ENCODE measurements around the gene HDAC8. TPM values are rescaled to one million over a fixed set of nuclear protein-coding genes. Genes with fewer than 3 reads are reported as not detected.

Gene HDAC8
- total RNA-seq, 3 donors from 2014 or later: 15.9 to 19.6 (median 18.1) TPM

DNA sequence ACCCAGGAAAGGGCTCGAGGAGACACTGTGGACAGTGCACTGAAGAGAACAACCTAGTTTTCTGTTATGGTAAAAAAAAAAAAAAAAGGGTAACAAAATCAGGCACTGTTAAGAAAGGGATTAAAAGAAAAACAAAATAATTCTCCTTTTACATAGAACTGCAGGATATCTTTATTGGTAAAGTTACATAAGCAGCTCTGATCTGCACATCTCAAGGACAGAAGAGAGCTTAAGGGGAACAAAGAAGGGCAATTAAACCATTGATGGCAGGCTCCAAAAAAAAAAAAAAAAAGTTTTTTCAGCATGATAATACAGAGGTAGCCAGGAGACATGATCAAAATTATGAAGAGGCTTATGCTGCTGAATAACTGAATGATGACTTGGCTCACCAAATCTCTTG is 85.0 kb downstream of the HDAC8 start:
- ATAC-seq: no peak
- no peak for DNase-seq
- no peak overlapping the region for H3K4me3 Mint-ChIP-seq
- no peaks in the 10 kb centered on the region for H3K27me3 Mint-ChIP-seq (ENCODE audit: low read depth)
- H3K4me1 Mint-ChIP-seq (ENCODE audit: low read depth): no peaks in the 10 kb centered on the region
- H3K9me3 Mint-ChIP-seq: no peaks in the 10 kb centered on the region
- H3K36me3 Mint-ChIP-seq (ENCODE audit: insufficient read depth): peaks cover 37% of the 10 kb centered on the region

DNA sequence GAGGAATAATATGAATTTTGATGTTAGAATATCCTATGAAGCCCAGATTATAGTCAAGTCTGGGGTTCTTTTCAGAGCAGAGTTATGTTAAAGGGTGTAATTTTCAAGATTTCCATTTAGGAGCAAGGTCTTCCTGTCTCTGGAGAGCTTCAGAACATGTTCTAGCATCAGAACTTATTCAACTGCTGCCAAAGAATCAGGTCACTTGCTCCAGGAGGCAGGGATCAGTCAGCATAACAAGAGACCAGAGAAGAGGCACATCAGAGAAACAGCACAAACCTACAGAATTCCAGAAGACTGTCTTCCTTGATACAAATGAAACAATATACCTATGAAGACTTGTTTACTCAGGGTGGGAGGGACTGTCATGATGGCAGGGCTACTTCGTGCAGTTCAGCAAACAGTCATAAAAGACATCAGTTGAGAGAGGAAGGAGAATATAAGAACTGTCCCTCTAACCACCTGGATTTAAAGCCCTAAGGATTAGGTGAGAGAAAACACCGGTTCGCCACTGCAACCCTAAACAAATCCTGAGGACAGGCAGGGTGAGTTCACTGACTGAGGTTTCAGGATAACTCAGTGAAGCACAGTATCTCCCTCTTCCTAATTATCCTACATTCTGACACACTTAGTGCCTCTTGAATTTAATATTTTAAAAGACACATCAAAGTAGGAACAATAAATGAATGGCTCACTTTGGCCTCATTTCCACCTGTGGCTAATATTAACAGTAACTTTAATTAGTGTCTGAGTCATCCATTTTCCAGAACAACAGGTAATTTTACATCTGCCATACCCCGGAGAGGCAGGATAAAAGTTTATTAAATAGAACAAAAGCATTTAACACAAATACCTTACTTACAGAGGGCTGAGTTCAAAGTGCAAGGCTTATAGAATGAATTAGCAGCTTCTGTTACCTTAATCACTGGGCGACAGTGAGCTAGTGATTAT is 93.0 kb downstream of the HDAC8 start:
- ATAC-seq: no peak
- Mint-ChIP-seq H3K4me3 (no peak overlapping the region), H3K4me1 (ENCODE audit: low read depth) (no peaks in the 10 kb centered on the region)

DNA sequence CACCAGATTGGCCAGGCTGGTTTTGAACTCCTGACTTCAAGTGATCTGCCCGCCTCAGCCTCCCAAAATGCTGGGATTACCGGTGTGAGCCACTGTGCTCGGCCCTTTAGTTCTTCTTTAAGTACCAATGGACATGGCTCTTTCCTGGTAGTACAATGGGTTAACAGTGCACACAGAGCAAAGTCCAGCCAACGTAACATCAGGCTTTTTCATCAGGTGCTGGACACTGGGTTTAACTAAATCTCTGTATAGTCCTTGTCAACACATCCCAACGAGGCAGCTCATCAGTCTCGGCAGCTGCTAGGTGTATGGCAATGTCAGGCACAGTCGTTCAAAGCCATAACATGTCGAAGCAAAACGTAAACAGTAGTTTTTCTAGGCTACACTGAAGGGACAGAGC is 93.8 kb downstream of the HDAC8 start:
- Mint-ChIP-seq H3K36me3 (ENCODE audit: insufficient read depth) (peaks cover 20% of the 10 kb centered on the region), H3K4me1 (ENCODE audit: low read depth) (no peaks in the 10 kb centered on the region), H3K9me3 (no peaks in the 10 kb centered on the region), H3K27me3 (ENCODE audit: low read depth) (no peaks in the 10 kb centered on the region), H3K4me3 (no peak overlapping the region)
- DNase-seq (no peak), ATAC-seq (no peak)

More for the DNA sequence above, 93.0 kb downstream of the HDAC8 start:
- Mint-ChIP-seq H3K9me3 (no peaks in the 10 kb centered on the region), H3K36me3 (ENCODE audit: insufficient read depth) (peaks cover 18% of the 10 kb centered on the region), H3K27me3 (ENCODE audit: low read depth) (no peaks in the 10 kb centered on the region)
- DNase-seq: no peak

- ATAC-seq: no peak
- DNase-seq: no peak
- Mint-ChIP-seq H3K9me3 (no peaks in the 10 kb centered on the region), H3K4me3 (no peak overlapping the region), H3K4me1 (ENCODE audit: low read depth) (no peaks in the 10 kb centered on the region), H3K36me3 (ENCODE audit: insufficient read depth) (peaks cover 21% of the 10 kb centered on the region), H3K27me3 (ENCODE audit: low read depth) (no peaks in the 10 kb centered on the region)
Observed at GRCh38 chrX:72478351-72478750, 94.3 kb downstream of the HDAC8 start.

DNA sequence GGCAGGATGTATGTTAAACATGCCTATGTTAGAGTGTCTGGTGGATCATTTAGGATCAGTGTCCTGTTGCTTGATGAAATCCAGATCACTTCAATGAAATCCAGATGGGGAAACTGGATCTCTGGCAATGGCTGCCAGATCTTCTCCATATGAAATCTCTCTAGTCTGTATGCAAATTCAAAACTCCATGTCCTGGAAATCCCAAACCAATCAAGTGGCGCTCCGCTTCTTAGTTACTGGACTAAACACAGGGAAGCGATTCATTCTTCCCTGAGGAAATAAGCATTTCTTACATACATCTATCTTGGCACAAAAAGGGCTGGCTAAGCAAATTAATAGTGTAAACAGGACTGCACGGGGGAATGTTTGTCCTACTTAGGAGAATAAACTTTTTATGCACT is 94.9 kb downstream of the HDAC8 start:
- ATAC-seq (no peak), DNase-seq (no peak)
- Mint-ChIP-seq H3K4me3 (no peak overlapping the region), H3K27me3 (ENCODE audit: low read depth) (no peaks in the 10 kb centered on the region), H3K36me3 (ENCODE audit: insufficient read depth) (peaks cover 20% of the 10 kb centered on the region), H3K4me1 (ENCODE audit: low read depth) (no peaks in the 10 kb centered on the region), H3K9me3 (no peaks in the 10 kb centered on the region)

DNA sequence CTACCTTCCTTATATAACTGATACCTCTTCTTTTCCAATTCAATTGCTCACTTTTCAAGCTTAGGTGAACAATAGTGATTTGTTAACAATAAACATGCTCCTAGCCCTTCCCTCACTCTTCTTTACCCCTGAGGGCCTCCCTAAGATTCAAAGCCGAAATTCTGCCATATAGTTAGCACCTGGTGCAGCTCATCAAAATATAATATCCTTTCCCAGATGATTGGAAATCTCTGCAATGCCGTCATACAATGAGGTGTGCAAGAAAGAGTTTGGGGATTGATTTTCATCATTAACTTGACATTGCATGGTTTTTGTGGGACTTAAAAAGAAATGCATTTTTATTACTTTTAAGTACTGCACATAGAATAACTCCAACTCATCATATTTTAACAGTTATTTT is 95.3 kb downstream of the HDAC8 start:
- H3K9me3 Mint-ChIP-seq: no peaks in the 10 kb centered on the region

GRCh38 chrX:72475952-72476668 is 96.5 kb downstream of the HDAC8 start:
- ATAC-seq: no peak
- Mint-ChIP-seq H3K36me3 (ENCODE audit: insufficient read depth) (peaks cover 24% of the 10 kb centered on the region), H3K9me3 (no peaks in the 10 kb centered on the region), H3K4me1 (ENCODE audit: low read depth) (no peaks in the 10 kb centered on the region), H3K4me3 (no peak overlapping the region), H3K27me3 (ENCODE audit: low read depth) (no peaks in the 10 kb centered on the region)
- DNase-seq: no peak

More for the DNA sequence above, 95.3 kb downstream of the HDAC8 start:
- Mint-ChIP-seq H3K4me3 (no peak overlapping the region), H3K36me3 (ENCODE audit: insufficient read depth) (peaks cover 23% of the 10 kb centered on the region), H3K4me1 (ENCODE audit: low read depth) (no peaks in the 10 kb centered on the region), H3K27me3 (ENCODE audit: low read depth) (no peaks in the 10 kb centered on the region)
- no peak for DNase-seq
- ATAC-seq: no peak

DNA sequence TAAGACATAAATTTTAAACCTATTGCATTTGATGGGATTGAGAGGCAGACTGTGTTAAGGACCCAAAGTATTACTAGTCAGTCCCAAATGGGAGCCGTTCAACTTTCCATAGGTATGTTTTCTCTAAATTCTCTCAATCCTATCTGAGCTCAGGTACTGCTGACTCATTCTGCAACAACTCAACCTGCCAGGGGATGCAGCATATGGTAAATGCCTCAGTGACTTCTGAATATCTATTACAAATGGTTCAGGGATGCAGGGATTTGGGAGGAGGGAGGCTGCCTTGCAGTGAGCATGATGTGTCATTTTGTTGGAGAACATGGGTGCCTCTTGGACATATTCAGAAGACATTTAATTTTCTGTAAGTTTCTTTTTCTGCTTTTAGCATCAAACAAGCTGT is 97.3 kb downstream of the HDAC8 start:
- no peaks in the 10 kb centered on the region for H3K4me1 Mint-ChIP-seq (ENCODE audit: low read depth)
- H3K4me3 Mint-ChIP-seq: no peak overlapping the region
- H3K27me3 Mint-ChIP-seq (ENCODE audit: low read depth): no peaks in the 10 kb centered on the region
- ATAC-seq: no peak
- no peak for DNase-seq
- no peaks in the 10 kb centered on the region for H3K9me3 Mint-ChIP-seq
- H3K36me3 Mint-ChIP-seq (ENCODE audit: insufficient read depth): peaks cover 25% of the 10 kb centered on the region

- H3K27me3 Mint-ChIP-seq (ENCODE audit: low read depth): no peaks in the 10 kb centered on the region
- H3K9me3 Mint-ChIP-seq: no peaks in the 10 kb centered on the region
- ATAC-seq: no peak
- peaks cover 21% of the 10 kb centered on the region for H3K36me3 Mint-ChIP-seq (ENCODE audit: insufficient read depth)
- no peaks in the 10 kb centered on the region for H3K4me1 Mint-ChIP-seq (ENCODE audit: low read depth)
- DNase-seq: no peak
- no peak overlapping the region for H3K4me3 Mint-ChIP-seq
Observed at GRCh38 chrX:72470532-72471223, 102.0 kb downstream of the HDAC8 start.

- DNase-seq: no peak
- H3K4me1 Mint-ChIP-seq (ENCODE audit: low read depth): no peaks in the 10 kb centered on the region
- ATAC-seq: no peak
- no peaks in the 10 kb centered on the region for H3K9me3 Mint-ChIP-seq
- no peak overlapping the region for H3K4me3 Mint-ChIP-seq
- H3K36me3 Mint-ChIP-seq (ENCODE audit: insufficient read depth): peaks cover 21% of the 10 kb centered on the region
- H3K27me3 Mint-ChIP-seq (ENCODE audit: low read depth): no peaks in the 10 kb centered on the region
Observed at GRCh38 chrX:72470117-72470516, 102.5 kb downstream of the HDAC8 start.

DNA sequence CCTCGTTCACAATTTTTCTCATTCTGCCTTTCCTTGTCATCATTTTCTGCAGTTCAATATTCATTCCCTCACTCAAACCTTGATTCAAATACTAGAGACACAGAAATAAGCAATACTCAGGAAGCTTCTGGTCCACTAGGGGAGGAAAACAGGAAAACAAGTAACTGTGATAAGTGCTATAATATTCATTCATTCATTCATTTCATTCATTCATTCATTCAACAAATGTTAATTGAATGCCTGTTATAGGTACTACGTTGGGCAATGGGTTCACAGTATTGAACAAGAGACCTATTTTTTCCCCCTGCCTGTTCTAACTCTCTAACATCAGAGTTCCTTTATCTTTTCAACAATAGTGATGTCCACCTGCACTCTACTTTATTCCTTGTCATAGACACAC is 104.0 kb downstream of the HDAC8 start:
- no peaks in the 10 kb centered on the region for H3K4me1 Mint-ChIP-seq (ENCODE audit: low read depth)
- DNase-seq (no peak), ATAC-seq (no peak)
- H3K36me3 Mint-ChIP-seq (ENCODE audit: insufficient read depth): peaks cover 19% of the 10 kb centered on the region
- no peak overlapping the region for H3K4me3 Mint-ChIP-seq
- H3K27me3 Mint-ChIP-seq (ENCODE audit: low read depth): no peaks in the 10 kb centered on the region
- H3K9me3 Mint-ChIP-seq: no peaks in the 10 kb centered on the region

GRCh38 chrX:72467135-72467534 is 105.5 kb downstream of the HDAC8 start:
- ATAC-seq (no peak), DNase-seq (no peak)
- Mint-ChIP-seq H3K9me3 (no peaks in the 10 kb centered on the region), H3K36me3 (ENCODE audit: insufficient read depth) (peaks cover 13% of the 10 kb centered on the region), H3K27me3 (ENCODE audit: low read depth) (no peaks in the 10 kb centered on the region), H3K4me3 (no peak overlapping the region), H3K4me1 (ENCODE audit: low read depth) (no peaks in the 10 kb centered on the region)

GRCh38 chrX:72466493-72466892 is 106.2 kb downstream of the HDAC8 start:
- Mint-ChIP-seq H3K36me3 (ENCODE audit: insufficient read depth) (peaks cover 13% of the 10 kb centered on the region), H3K9me3 (no peaks in the 10 kb centered on the region), H3K4me3 (no peak overlapping the region), H3K27me3 (ENCODE audit: low read depth) (no peaks in the 10 kb centered on the region), H3K4me1 (ENCODE audit: low read depth) (no peaks in the 10 kb centered on the region)
- DNase-seq (no peak), ATAC-seq (no peak)

GRCh38 chrX:72465889-72466288 is 106.8 kb downstream of the HDAC8 start:
- H3K27me3 Mint-ChIP-seq (ENCODE audit: low read depth): no peaks in the 10 kb centered on the region
- peaks cover 10% of the 10 kb centered on the region for H3K36me3 Mint-ChIP-seq (ENCODE audit: insufficient read depth)
- H3K9me3 Mint-ChIP-seq: no peaks in the 10 kb centered on the region
- H3K4me3 Mint-ChIP-seq: no peak overlapping the region
- H3K4me1 Mint-ChIP-seq (ENCODE audit: low read depth): no peaks in the 10 kb centered on the region
- ATAC-seq (no peak), DNase-seq (no peak)
